K562 (cell line): ENCODE data around the gene BCL7C.
"Not testable (repeated sequence)": the region's sequence is repeated elsewhere in the genome, so short reads cannot be mapped to it uniquely, and the experiment has no call there.

ENCODE experiments used
- ATF6 ChIP-seq: sonication (generic); formaldehyde crosslinking; IDR thresholded peaks from 2 replicates; pipeline ENCODE4 v1.4.0; 2020; ENCODE audit warnings: mild to moderate bottlenecking, missing genetic modification reagents
- IRF2 ChIP-seq: sonication (generic); formaldehyde crosslinking; IDR thresholded peaks from 2 replicates; pipeline ENCODE4 v1.8.1; 2022; ENCODE audit warnings: mild to moderate bottlenecking, missing genetic modification reagents
- POLR2AphosphoS5 ChIP-seq: IDR thresholded peaks from 2 replicates; pipeline ENCODE4 v1.6.1; 2011; ENCODE audit warnings: mild to moderate bottlenecking, low read depth, low read length, moderate library complexity; ENCODE audit not compliant: control insufficient read depth, insufficient read depth
- SMC3 ChIP-seq: conservative IDR thresholded peaks from 2 replicates; pipeline ENCODE4 v1.6.1; 2011; ENCODE audit warnings: low read depth, low read length, improper control_type of control experiment; ENCODE audit not compliant: insufficient read depth
- TCF3 ChIP-seq: sonication (generic); formaldehyde crosslinking; IDR thresholded peaks from 2 replicates; pipeline ENCODE4 v1.4.0; 2020; ENCODE audit warnings: mild to moderate bottlenecking, missing genetic modification reagents
- USF2 ChIP-seq: sonication (generic); formaldehyde crosslinking; IDR thresholded peaks from 2 replicates; pipeline ENCODE4 v1.5.0; 2020; ENCODE audit warnings: missing genetic modification reagents
- ZBTB17 ChIP-seq: fragments of 450-650 bp; formaldehyde crosslinking; IDR thresholded peaks from 2 replicates; pipeline ENCODE4 v1.4.0; 2020; ENCODE audit warnings: mild to moderate bottlenecking
- ZNF133 ChIP-seq: fragments of 250-450 bp; sonication (Bioruptor Pico); IDR thresholded peaks from 2 replicates; pipeline ENCODE4 v1.4.0; 2020; ENCODE audit warnings: mild to moderate bottlenecking
- ZNF146 ChIP-seq: IDR thresholded peaks from one replicate; pipeline ENCODE4 v1.6.1; 2018; ENCODE audit warnings: missing compliant biosample characterization; ENCODE audit not compliant: unreplicated experiment
- ZNF217 ChIP-seq: sonication (generic); formaldehyde crosslinking; IDR thresholded peaks from 2 replicates; pipeline ENCODE4 v1.8.0; 2022; ENCODE audit warnings: mild to moderate bottlenecking, missing genetic modification reagents
- TF ChIP-seq, protein P1 (sequence below), 2 experiments: fragments of 450-650 bp in 1 of 2; sonication (generic) in 1 of 2; formaldehyde crosslinking in 1 of 2; IDR thresholded peaks in 1 of 2; conservative IDR thresholded peaks in 1 of 2; 2 replicates each; pipeline versions ENCODE4 v1.6.1 to v1.8.1; 2016 to 2023; ENCODE audit warnings: mild to moderate bottlenecking in 2 of 2, moderate library complexity in 2 of 2, inconsistent platforms in 1 of 2, missing genetic modification reagents in 1 of 2

- not testable (repeated sequence) for TF ChIP-seq IRF2 (CRISPR knock-in tag); ZNF217 (CRISPR knock-in tag); ZNF133; SMC3; ATF6; ZBTB17 (CRISPR knock-in tag); TCF3; POLR2AphosphoS5; USF2 (CRISPR knock-in tag); ZNF146 (CRISPR knock-in tag)
- TF ChIP-seq, protein P1, sequence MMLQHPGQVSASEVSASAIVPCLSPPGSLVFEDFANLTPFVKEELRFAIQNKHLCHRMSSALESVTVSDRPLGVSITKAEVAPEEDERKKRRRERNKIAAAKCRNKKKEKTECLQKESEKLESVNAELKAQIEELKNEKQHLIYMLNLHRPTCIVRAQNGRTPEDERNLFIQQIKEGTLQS (IDR thresholded peaks at IDR 0.05) = not testable (repeated sequence)
- TF ChIP-seq, protein P1 (CRISPR knock-in tag; conservative IDR thresholded peaks at IDR 0.05) = not testable (repeated sequence)
Measured at GRCh38 chr16:30939571-30939970, 45.7 kb upstream of the BCL7C start.
